Measurements from ENCODE around the gene EID3. TPM values are rescaled to one million over a fixed set of nuclear protein-coding genes. Genes with fewer than 3 reads are reported as not detected.

Gene EID3
- total RNA-seq, 4 donors from 2014 or later = 17.2 to 52.0 (median 23.4) TPM

DNA sequence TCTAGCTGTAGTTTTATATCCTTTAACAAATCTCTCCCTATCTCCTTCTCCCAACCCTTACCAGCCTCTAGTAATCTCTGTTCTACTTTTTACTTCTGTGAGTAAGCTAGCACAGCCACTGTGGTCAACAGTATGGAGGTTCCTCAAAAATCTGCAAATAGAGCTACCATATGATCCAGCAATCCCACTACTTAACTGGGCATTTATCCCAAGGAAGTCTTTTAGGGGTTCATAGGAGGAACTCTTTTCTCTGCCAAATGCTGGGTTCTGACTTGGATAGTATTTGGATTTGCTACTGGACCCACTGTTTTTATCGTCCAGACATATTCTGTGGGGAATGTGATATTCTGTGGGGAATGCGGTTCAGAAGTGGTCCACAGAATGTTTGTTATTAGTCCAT is 41.1 kb downstream of the EID3 start:
- TF ChIP-seq, protein P1, sequence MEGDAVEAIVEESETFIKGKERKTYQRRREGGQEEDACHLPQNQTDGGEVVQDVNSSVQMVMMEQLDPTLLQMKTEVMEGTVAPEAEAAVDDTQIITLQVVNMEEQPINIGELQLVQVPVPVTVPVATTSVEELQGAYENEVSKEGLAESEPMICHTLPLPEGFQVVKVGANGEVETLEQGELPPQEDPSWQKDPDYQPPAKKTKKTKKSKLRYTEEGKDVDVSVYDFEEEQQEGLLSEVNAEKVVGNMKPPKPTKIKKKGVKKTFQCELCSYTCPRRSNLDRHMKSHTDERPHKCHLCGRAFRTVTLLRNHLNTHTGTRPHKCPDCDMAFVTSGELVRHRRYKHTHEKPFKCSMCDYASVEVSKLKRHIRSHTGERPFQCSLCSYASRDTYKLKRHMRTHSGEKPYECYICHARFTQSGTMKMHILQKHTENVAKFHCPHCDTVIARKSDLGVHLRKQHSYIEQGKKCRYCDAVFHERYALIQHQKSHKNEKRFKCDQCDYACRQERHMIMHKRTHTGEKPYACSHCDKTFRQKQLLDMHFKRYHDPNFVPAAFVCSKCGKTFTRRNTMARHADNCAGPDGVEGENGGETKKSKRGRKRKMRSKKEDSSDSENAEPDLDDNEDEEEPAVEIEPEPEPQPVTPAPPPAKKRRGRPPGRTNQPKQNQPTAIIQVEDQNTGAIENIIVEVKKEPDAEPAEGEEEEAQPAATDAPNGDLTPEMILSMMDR (IDR thresholded peaks at IDR 0.05) = no peak
- TF ChIP-seq POLR2A (IDR thresholded peaks at IDR 0.05) = no peak
- no peak overlapping the region for H3K27ac ChIP-seq
- H3K27me3 ChIP-seq = no peaks in the 10 kb centered on the region
- no peaks in the 10 kb centered on the region for H3K9me3 ChIP-seq
- H3K4me1 ChIP-seq = no peaks in the 10 kb centered on the region
- H3K4me3 ChIP-seq = no peak overlapping the region
- no peak for DNase-seq
- peaks cover 0 to 88% (median 0%) of the 10 kb centered on the region in 3 donors for H3K36me3 ChIP-seq

DNA sequence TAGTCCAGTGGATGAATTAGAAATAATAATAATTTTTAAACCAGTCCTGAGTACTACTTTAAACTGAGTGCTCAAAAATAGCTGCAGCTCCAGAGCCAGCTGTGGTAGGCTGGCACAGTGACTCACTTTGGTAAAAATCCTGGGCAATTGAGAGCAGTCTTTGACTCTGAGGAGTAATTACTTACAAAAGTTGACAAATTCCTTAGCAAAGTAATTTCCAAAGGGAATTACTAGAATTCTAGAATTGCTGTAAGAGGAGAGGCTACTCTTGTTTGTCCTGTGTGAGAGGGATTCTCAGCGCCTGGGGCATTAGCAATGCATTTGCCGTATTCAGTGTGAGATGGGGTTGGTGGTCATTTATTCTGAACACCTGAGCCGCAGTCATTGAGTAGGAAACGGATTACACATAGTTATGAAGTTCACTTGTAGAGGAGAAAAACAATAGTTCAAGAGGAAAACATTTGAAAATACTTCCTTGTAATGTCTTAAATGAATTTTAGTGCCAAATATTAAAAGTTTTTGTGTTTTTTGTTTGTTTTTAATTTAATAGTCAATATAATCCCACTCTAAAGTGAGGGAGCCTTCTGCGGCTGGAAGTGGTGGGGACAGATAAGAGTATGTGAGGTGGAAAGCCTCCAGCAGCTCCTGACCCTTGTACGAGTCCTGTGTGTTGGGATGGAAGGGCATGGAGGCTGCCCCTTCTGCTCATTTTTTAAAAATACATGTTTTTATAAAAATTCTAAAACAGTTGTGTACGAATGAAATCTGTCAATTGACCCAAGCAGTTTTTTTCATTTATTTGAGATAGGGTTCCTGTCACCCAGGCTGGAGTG is 41.9 kb downstream of the EID3 start:
- H3K4me1 ChIP-seq = no peaks in the 10 kb centered on the region
- no peak overlapping the region for H3K27ac ChIP-seq
- H3K27me3 ChIP-seq = no peaks in the 10 kb centered on the region
- no peak overlapping the region for H3K4me3 ChIP-seq
- peaks cover 0 to 88% (median 0%) of the 10 kb centered on the region in 3 donors for H3K36me3 ChIP-seq
- TF ChIP-seq, protein P1 (IDR thresholded peaks at IDR 0.05) = no peak
- no peak for TF ChIP-seq POLR2A (IDR thresholded peaks at IDR 0.05)
- no peaks in the 10 kb centered on the region for H3K9me3 ChIP-seq
- DNase-seq = no peak

DNA sequence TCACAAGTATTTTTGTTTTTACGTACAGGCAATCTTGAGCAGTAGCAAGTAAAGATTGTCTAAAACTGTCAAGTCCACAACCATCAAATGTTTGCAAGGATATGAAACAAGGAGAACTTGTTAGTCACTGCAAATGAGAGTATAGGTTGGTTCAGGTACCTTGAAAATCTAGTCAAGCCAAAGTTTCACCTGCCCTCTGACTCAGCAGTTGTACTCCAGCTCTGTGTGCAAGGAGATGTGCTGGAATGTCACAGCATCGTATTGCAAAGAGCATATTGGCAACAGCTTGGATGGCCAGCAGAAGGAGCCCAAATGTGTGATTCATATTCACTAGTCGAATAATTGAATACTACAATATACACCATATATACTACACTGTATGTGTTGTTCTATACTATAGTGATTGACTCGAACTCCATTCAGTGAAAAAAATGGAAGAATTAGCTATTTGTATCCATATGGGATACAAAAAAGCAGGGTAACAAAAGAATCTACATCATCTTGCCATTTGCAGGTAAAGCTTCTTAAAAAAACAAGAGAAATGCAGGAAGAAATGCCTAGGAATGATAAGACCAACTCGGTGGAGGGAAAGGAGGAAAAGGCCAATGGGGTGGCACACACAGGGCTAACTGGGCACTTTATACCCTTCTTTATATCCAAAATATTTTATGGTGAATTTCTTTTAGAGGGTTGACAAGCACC is 44.0 kb downstream of the EID3 start:
- no peaks in the 10 kb centered on the region for H3K9me3 ChIP-seq
- peaks cover 0 to 77% (median 0%) of the 10 kb centered on the region in 3 donors for H3K36me3 ChIP-seq
- TF ChIP-seq, protein P1 (IDR thresholded peaks at IDR 0.05) = no peak
- TF ChIP-seq POLR2A (IDR thresholded peaks at IDR 0.05) = no peak
- no peak overlapping the region for H3K27ac ChIP-seq
- no peaks in the 10 kb centered on the region for H3K27me3 ChIP-seq
- H3K4me3 ChIP-seq = no peak overlapping the region
- DNase-seq = no peak
- no peaks in the 10 kb centered on the region for H3K4me1 ChIP-seq

DNA sequence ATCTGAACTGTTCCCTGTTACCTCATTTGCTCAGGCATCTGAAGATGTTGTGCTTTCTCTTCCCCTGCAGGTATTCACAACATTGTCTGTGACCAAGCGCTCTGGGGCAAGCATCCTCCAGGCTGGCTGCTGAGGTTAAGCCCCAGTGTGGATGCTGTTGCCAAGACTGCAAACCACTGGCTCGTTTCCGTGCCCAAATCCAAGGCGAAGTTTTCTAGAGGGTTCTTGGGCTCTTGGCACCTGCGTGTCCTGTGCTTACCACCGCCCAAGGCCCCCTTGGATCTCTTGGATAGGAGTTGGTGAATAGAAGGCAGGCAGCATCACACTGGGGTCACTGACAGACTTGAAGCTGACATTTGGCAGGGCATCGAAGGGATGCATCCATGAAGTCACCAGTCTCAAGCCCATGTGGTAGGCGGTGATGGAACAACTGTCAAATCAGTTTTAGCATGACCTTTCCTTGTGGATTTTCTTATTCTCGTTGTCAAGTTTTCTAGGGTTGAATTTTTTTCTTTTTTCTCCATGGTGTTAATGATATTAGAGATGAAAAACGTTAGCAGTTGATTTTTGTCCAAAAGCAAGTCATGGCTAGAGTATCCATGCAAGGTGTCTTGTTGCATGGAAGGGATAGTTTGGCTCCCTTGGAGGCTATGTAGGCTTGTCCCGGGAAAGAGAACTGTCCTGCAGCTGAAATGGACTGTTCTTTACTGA is 44.9 kb downstream of the EID3 start:
- TF ChIP-seq, protein P1 (IDR thresholded peaks at IDR 0.05) = no peak
- TF ChIP-seq POLR2A (IDR thresholded peaks at IDR 0.05) = no peak
- Histone ChIP-seq H3K4me1 (no peaks in the 10 kb centered on the region), H3K27me3 (no peaks in the 10 kb centered on the region), H3K36me3 (peaks cover 0 to 69% (median 0%) of the 10 kb centered on the region in 3 donors), H3K27ac (no peak overlapping the region), H3K9me3 (no peaks in the 10 kb centered on the region), H3K4me3 (no peak overlapping the region)
- no peak for DNase-seq

DNA sequence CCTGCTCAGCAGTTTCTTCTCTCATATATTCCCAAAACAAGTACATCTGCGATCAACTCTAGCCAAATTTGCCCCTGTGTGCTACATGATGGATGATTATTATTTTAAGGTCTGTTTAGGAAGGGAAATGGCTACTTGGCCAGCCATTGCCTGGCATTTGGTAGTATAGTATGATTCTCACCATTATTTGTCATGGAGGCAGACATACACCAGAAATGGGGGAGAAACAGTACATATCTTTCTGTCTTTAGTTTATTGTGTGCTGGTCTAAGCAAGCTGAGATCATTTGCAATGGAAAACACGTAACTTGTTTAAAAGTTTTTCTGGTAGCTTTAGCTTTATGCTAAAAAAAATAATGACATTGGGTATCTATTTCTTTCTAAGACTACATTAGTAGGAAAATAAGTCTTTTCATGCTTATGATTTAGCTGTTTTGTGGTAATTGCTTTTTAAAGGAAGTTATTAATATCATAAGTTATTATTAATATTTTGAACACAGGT is 45.5 kb downstream of the EID3 start:
- H3K27me3 ChIP-seq = no peaks in the 10 kb centered on the region
- no peak overlapping the region for H3K27ac ChIP-seq
- TF ChIP-seq, protein P1 (IDR thresholded peaks at IDR 0.05) = no peak
- no peak for TF ChIP-seq POLR2A (IDR thresholded peaks at IDR 0.05)
- peaks cover 0 to 67% (median 0%) of the 10 kb centered on the region in 3 donors for H3K36me3 ChIP-seq
- no peaks in the 10 kb centered on the region for H3K4me1 ChIP-seq
- no peak for DNase-seq
- no peaks in the 10 kb centered on the region for H3K9me3 ChIP-seq
- H3K4me3 ChIP-seq = no peak overlapping the region

Measured in Peyer's patch (tissue), 4 donors.